ENCODE results near the gene ZFHX3. TPM values are rescaled to one million over a fixed set of nuclear protein-coding genes. Genes with fewer than 3 reads are reported as not detected.

The ZFHX3 gene
- total and polyA plus RNA-seq, 2 donors from 2014 or later, result 2.3 to 29.3 TPM

GRCh38 chr16:72922714-72923113 lies 125.2 kb downstream of the ZFHX3 start:
- H3K27ac ChIP-seq (ENCODE audit: low read depth in 2 of 2, low read length in 2 of 2), result no peak overlapping the region
- intact Hi-C loops (cut with DNase I), result no loop called here
- DNase-seq, result no peak
- H3K4me1 ChIP-seq (ENCODE audit: control insufficient read depth in 2 of 3, insufficient read depth in 2 of 3, low read depth in 1 of 3, low read length in 3 of 3), result peaks cover 0 to 8% (median 3%) of the 10 kb centered on the region in 3 donors
- H3K9me3 ChIP-seq (ENCODE audit: control insufficient read depth in 2 of 3, insufficient read depth in 1 of 3, low read length in 3 of 3), result no peaks in the 10 kb centered on the region
- FAIRE-seq, result no peak
- no peak overlapping the region for H3K4me3 ChIP-seq (ENCODE audit: low read length in 3 of 3)
- H3K9ac ChIP-seq (ENCODE audit: low read length in 3 of 3), result no peak overlapping the region
- TF ChIP-seq CTCF (IDR thresholded peaks at IDR 0.05; ENCODE audit: borderline replicate concordance, extremely low read depth, insufficient read depth), result no peak
- H3K36me3 ChIP-seq (ENCODE audit: control insufficient read depth in 2 of 3, insufficient read depth in 3 of 3, low read length in 3 of 3), result no peaks in the 10 kb centered on the region
- H3K27me3 ChIP-seq (ENCODE audit: control insufficient read depth, insufficient read depth, low read length), result no peaks in the 10 kb centered on the region

GRCh38 chr16:72921620-72922019 lies 126.3 kb downstream of the ZFHX3 start:
- no peaks in the 10 kb centered on the region for H3K9me3 ChIP-seq (ENCODE audit: control insufficient read depth in 2 of 3, insufficient read depth in 1 of 3, low read length in 3 of 3)
- H3K27me3 ChIP-seq (ENCODE audit: control insufficient read depth, insufficient read depth, low read length), result no peaks in the 10 kb centered on the region
- no peak overlapping the region for H3K9ac ChIP-seq (ENCODE audit: low read length in 3 of 3)
- H3K4me1 ChIP-seq (ENCODE audit: control insufficient read depth in 2 of 3, insufficient read depth in 2 of 3, low read depth in 1 of 3, low read length in 3 of 3), result peaks cover 0 to 8% (median 3%) of the 10 kb centered on the region in 3 donors
- intact Hi-C loops (cut with DNase I), result no loop called here
- H3K27ac ChIP-seq (ENCODE audit: low read depth in 2 of 2, low read length in 2 of 2), result no peak overlapping the region
- DNase-seq (peak; percentile 63 to 82 (median 75)), FAIRE-seq (no peak)
- H3K36me3 ChIP-seq (ENCODE audit: control insufficient read depth in 2 of 3, insufficient read depth in 3 of 3, low read length in 3 of 3), result no peaks in the 10 kb centered on the region
- H3K4me3 ChIP-seq (ENCODE audit: low read length in 3 of 3), result peak overlapping the region in 1 of 3 donors; percentile 12
- TF ChIP-seq CTCF (IDR thresholded peaks at IDR 0.05; ENCODE audit: borderline replicate concordance, extremely low read depth, insufficient read depth), result no peak

GRCh38 chr16:72921106-72921505 lies 126.8 kb downstream of the ZFHX3 start:
- peaks cover 0 to 8% (median 3%) of the 10 kb centered on the region in 3 donors for H3K4me1 ChIP-seq (ENCODE audit: control insufficient read depth in 2 of 3, insufficient read depth in 2 of 3, low read depth in 1 of 3, low read length in 3 of 3)

More at GRCh38 chr16:72921106-72921505, 126.8 kb downstream of the ZFHX3 start:
- Histone ChIP-seq H3K27me3 (ENCODE audit: control insufficient read depth, insufficient read depth, low read length) (no peaks in the 10 kb centered on the region), H3K9me3 (ENCODE audit: control insufficient read depth in 2 of 3, insufficient read depth in 1 of 3, low read length in 3 of 3) (no peaks in the 10 kb centered on the region), H3K9ac (ENCODE audit: low read length in 3 of 3) (no peak overlapping the region), H3K36me3 (ENCODE audit: control insufficient read depth in 2 of 3, insufficient read depth in 3 of 3, low read length in 3 of 3) (no peaks in the 10 kb centered on the region), H3K4me3 (ENCODE audit: low read length in 3 of 3) (no peak overlapping the region), H3K27ac (ENCODE audit: low read depth in 2 of 2, low read length in 2 of 2) (no peak overlapping the region)
- intact Hi-C loops (cut with DNase I), result no loop called here
- DNase-seq (no peak), FAIRE-seq (no peak)
- no peak for TF ChIP-seq CTCF (IDR thresholded peaks at IDR 0.05; ENCODE audit: borderline replicate concordance, extremely low read depth, insufficient read depth)

Measured in kidney (tissue), 14 donors.